Gastrocnemius medialis (tissue), 4 donors: ENCODE measurements around the gene LMF2. TPM values are rescaled to one million over a fixed set of nuclear protein-coding genes. Genes with fewer than 3 reads are reported as not detected.

Experiments used
- ATAC-seq, 2 donors: fragments of 150-250 bp; one replicate each; pipeline ENCODE4 v1.9.1; 2016
- DNase-seq, 2 donors: peaks; one replicate each; pipeline ENCODE4 v3.0.0-alpha.2; 2019
- H3K27ac ChIP-seq, 4 donors: fragments of 200-600 bp; sonication (generic); 1 replicate in 1 of 4; 2 replicates in 3 of 4; pipeline ENCODE4 v1.5.1; 2016 to 2018; ENCODE audit warnings: mild to moderate bottlenecking in 2 of 4, moderate library complexity in 1 of 4
- H3K27me3 ChIP-seq, 3 donors: fragments of 200-600 bp; sonication (generic) in 2 of 3; 1 replicate in 1 of 3; 2 replicates in 2 of 3; pipeline versions ENCODE4 v1.5.1 to v1.6.0; 2016 to 2019; ENCODE audit warnings: mild to moderate bottlenecking in 1 of 3, moderate library complexity in 1 of 3
- H3K36me3 ChIP-seq, 2 donors: fragments of 200-600 bp; sonication (generic) in 1 of 2; one replicate each; pipeline ENCODE4 v1.5.1; 2017 to 2018
- H3K4me1 ChIP-seq, 2 donors: fragments of 200-600 bp; sonication (generic) in 1 of 2; one replicate each; pipeline ENCODE4 v1.5.1; 2016 to 2017; ENCODE audit warnings: mild to moderate bottlenecking in 2 of 2
- H3K4me3 ChIP-seq, 4 donors: fragments of 200-600 bp; sonication (generic) in 3 of 4; 1 replicate in 1 of 4; 2 replicates in 3 of 4; pipeline ENCODE4 v1.5.1; 2016 to 2019; ENCODE audit warnings: mild to moderate bottlenecking in 2 of 4
- H3K9me3 ChIP-seq, 3 donors: fragments of 200-600 bp; sonication (generic) in 2 of 3; 1 replicate in 1 of 3; 2 replicates in 2 of 3; pipeline ENCODE4 v1.5.1; 2016 to 2019
- POLR2A ChIP-seq, 2 donors: fragments of 450-650 bp; IDR thresholded peaks; one replicate each; pipeline ENCODE4 v1.6.1; 2017; ENCODE audit warnings: antibody characterized with exemption in 2 of 2, mild to moderate bottlenecking in 2 of 2, moderate library complexity in 2 of 2
- in situ Hi-C, 4 donors: fragments of 200-750 bp; cut with MboI; loops; one replicate each; pipeline versions ENCODE4 v1.15.0 to v1.8.0; 2017; ENCODE audit warnings: low sequenced_read_pairs in 4 of 4
- intact Hi-C: fragments of 100-400 bp; cut with DNase I; formaldehyde crosslinking; loops from one replicate; pipeline ENCODE4 v1.15.1; 2023; ENCODE audit warnings: low total_unique reads
- total RNA-seq, 4 donors: library from RNA; depleted of rRNA; stranded (reverse); fragments of >200 nt; gene quantifications; one replicate each; pipeline versions ENCODE4 v1.1.0 to v1.2.3, GENCODE V29; 2016
- TF ChIP-seq, protein P1 (sequence below), 5 experiments: fragments of 450-650 bp in 3 of 5; fragments of 200-600 bp in 2 of 5; sonication (generic) in 2 of 5; IDR thresholded peaks in 4 of 5; conservative IDR thresholded peaks in 1 of 5; 1 replicate in 4 of 5; 2 replicates in 1 of 5; pipeline ENCODE4 v1.5.1; 2016 to 2019; ENCODE audit warnings: antibody characterized with exemption in 5 of 5, mild to moderate bottlenecking in 3 of 5, moderate library complexity in 3 of 5

The LMF2 gene
- total RNA-seq, 4 donors from 2014 or later: 19.7 to 39.4 (median 26.9) TPM

DNA sequence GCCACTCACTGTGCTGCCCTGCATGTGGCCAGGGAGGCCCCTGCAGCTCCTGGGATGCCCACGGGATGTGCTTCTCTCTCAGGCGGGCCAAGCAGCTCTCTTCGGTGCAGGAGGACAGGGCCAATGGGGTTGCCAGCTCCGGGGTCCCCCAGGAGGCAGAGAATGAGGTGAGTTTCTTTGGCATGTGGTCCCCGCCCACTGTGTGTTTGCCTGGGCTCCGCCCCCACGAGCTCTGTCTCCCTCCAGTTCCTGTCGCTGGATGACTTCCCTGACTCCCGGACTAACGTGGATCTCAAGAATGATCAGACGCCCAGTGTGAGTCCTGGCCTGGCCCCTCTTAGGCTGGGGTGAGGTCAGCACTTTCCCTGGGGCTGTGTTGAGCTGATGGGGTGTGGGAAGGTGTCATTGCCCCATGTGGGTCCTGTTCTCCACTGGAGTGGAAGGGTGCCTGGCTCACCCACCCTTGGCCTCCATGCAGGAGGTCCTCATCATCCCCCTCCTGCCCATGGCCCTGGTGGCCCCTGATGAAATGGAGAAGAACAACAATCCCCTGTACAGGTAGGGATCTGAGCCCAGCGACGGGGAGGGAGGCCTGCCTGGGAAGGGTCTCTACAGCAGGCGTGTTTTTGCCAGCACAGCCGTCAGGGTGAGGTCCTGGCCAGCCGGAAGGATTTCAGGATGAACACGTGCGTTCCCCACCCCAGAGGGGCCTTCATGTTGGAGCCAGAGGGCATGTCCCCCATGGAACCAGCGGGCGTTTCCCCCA is 10.2 kb upstream of the LMF2 start:
- Histone ChIP-seq H3K27me3 (no peaks in the 10 kb centered on the region), H3K4me3 (no peak overlapping the region), H3K27ac (no peak overlapping the region), H3K4me1 (no peaks in the 10 kb centered on the region), H3K9me3 (no peaks in the 10 kb centered on the region), H3K36me3 (peaks cover 0 to 49% of the 10 kb centered on the region in 2 donors)
- intact Hi-C loops (no loop called here), in situ Hi-C loops (no loop called here)
- no peak for DNase-seq
- ATAC-seq: no peak
- no peak for TF ChIP-seq POLR2A (IDR thresholded peaks at IDR 0.05)
- TF ChIP-seq, protein P1, sequence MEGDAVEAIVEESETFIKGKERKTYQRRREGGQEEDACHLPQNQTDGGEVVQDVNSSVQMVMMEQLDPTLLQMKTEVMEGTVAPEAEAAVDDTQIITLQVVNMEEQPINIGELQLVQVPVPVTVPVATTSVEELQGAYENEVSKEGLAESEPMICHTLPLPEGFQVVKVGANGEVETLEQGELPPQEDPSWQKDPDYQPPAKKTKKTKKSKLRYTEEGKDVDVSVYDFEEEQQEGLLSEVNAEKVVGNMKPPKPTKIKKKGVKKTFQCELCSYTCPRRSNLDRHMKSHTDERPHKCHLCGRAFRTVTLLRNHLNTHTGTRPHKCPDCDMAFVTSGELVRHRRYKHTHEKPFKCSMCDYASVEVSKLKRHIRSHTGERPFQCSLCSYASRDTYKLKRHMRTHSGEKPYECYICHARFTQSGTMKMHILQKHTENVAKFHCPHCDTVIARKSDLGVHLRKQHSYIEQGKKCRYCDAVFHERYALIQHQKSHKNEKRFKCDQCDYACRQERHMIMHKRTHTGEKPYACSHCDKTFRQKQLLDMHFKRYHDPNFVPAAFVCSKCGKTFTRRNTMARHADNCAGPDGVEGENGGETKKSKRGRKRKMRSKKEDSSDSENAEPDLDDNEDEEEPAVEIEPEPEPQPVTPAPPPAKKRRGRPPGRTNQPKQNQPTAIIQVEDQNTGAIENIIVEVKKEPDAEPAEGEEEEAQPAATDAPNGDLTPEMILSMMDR (IDR thresholded peaks at IDR 0.05 in 4 of 5, conservative IDR thresholded peaks at IDR 0.05 in 1 of 5): no peak

DNA sequence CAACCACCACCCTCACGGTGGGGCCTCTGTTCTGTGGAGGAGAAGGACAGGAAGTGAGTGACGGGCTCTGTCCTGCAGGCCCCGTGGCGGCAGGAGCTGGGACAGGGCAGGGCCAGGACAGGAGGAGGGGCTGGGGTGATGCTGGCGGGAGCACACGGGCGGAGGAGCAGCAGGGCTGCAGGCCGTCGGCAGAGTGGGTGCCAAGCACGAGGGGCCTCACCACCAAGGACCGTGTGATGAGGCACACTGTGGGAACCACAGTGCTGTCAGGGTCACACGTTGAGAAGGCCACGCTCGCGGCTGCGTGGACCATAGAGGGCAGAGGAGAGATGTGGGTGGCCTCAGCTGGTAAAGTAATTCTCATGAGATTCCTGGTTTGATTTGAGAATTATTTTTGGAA is 9.4 kb upstream of the LMF2 start:
- ATAC-seq (no peak), DNase-seq (no peak)
- H3K4me1 ChIP-seq: no peaks in the 10 kb centered on the region
- intact Hi-C loops: no loop called here
- peaks cover 0 to 43% of the 10 kb centered on the region in 2 donors for H3K36me3 ChIP-seq
- no peak overlapping the region for H3K4me3 ChIP-seq
- H3K9me3 ChIP-seq: no peaks in the 10 kb centered on the region
- H3K27ac ChIP-seq: no peak overlapping the region
- in situ Hi-C loops: no loop called here
- TF ChIP-seq POLR2A (IDR thresholded peaks at IDR 0.05): no peak
- H3K27me3 ChIP-seq: no peaks in the 10 kb centered on the region

- no peak overlapping the region for H3K4me3 ChIP-seq
- H3K36me3 ChIP-seq: peaks cover 0 to 34% of the 10 kb centered on the region in 2 donors
- H3K9me3 ChIP-seq: no peaks in the 10 kb centered on the region
- intact Hi-C loops (no loop called here), in situ Hi-C loops (no loop called here)
- no peak overlapping the region for H3K27ac ChIP-seq
- H3K27me3 ChIP-seq: no peaks in the 10 kb centered on the region
- H3K4me1 ChIP-seq: no peaks in the 10 kb centered on the region
- DNase-seq: no peak
- TF ChIP-seq, protein P1 (IDR thresholded peaks at IDR 0.05 in 4 of 5, conservative IDR thresholded peaks at IDR 0.05 in 1 of 5): no peak
- TF ChIP-seq POLR2A (IDR thresholded peaks at IDR 0.05): no peak
- ATAC-seq: no peak
Observed at GRCh38 chr22:50516068-50516467, 8.6 kb upstream of the LMF2 start.

DNA sequence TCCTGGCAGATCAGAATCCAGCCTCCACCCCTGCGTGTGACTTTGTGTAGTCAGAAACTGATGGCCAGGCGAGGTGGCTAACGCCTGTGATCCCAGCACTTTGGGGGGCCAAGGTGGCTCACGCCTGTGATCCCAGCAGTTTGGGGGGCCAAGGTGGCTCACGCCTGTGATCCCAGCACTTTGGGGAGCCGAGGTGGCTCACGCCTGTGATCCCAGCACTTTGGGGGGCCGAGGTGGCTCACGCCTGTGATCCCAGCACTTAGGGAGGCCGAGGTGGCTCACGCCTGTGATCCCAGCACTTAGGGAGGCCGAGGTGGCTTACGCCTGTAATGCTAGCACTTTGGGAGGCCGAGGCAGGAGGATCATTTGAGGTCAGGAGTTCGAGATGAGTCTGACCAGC is 5.7 kb upstream of the LMF2 start:
- intact Hi-C loops (no loop called here), in situ Hi-C loops (no loop called here)
- Histone ChIP-seq H3K4me3 (no peak overlapping the region), H3K36me3 (peaks cover 0 to 18% of the 10 kb centered on the region in 2 donors), H3K27ac (no peak overlapping the region), H3K4me1 (peaks cover 10% of the 10 kb centered on the region in 2 donors), H3K9me3 (no peaks in the 10 kb centered on the region), H3K27me3 (no peaks in the 10 kb centered on the region)
- ATAC-seq (no peak), DNase-seq (no peak)
- TF ChIP-seq, protein P1 (IDR thresholded peaks at IDR 0.05 in 4 of 5, conservative IDR thresholded peaks at IDR 0.05 in 1 of 5): no peak
- TF ChIP-seq POLR2A (IDR thresholded peaks at IDR 0.05): no peak

DNA sequence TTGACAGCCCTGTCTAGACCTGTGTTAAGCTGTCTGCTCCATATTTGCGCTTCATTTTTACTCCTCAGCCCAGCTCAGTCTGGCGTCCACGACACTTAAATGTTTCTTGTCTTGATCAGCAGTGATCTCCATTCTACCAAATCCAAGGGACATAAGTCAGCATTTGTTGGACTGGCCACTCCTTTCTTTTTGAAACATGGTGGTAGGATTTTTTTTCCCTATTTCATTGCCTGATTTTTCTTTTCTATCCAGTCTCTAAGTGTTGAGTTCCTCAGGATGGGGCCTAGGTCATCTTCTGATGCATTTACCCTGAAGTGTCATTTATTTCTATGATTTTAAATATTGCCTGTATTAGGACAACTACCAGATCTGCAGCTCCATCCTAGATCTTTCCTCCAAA is 1.4 kb upstream of the LMF2 start:
- TF ChIP-seq, protein P1 (IDR thresholded peaks at IDR 0.05 in 4 of 5, conservative IDR thresholded peaks at IDR 0.05 in 1 of 5): no peak
- no peak for TF ChIP-seq POLR2A (IDR thresholded peaks at IDR 0.05)
- intact Hi-C loops: loop anchor here (1.0 to 10.0 kb wide), 4 partner anchors 16 to 654 kb away; partner anchors contain the start of genes CHKB, SCO2 and ZBED4
- Histone ChIP-seq H3K36me3 (peaks cover 0 to 18% of the 10 kb centered on the region in 2 donors), H3K27ac (peak overlapping the region; percentile 83 to 94 (median 87)), H3K27me3 (no peaks in the 10 kb centered on the region), H3K4me3 (peak overlapping the region; percentile 63 to 95 (median 80)), H3K4me1 (peaks cover 15 to 22% of the 10 kb centered on the region in 2 donors), H3K9me3 (no peaks in the 10 kb centered on the region)
- ATAC-seq (no peak), DNase-seq (no peak)
- in situ Hi-C loops: no loop called here
